CD4-positive, alpha-beta T cell treated with Interleukin-17A for 1 hour (primary cell): ENCODE results near the gene EXOC3L4.

Source experiments
- DNase-seq: peaks from one replicate; pipeline ENCODE4 v3.0.0-alpha.2; 2020

Gene EXOC3L4

DNA sequence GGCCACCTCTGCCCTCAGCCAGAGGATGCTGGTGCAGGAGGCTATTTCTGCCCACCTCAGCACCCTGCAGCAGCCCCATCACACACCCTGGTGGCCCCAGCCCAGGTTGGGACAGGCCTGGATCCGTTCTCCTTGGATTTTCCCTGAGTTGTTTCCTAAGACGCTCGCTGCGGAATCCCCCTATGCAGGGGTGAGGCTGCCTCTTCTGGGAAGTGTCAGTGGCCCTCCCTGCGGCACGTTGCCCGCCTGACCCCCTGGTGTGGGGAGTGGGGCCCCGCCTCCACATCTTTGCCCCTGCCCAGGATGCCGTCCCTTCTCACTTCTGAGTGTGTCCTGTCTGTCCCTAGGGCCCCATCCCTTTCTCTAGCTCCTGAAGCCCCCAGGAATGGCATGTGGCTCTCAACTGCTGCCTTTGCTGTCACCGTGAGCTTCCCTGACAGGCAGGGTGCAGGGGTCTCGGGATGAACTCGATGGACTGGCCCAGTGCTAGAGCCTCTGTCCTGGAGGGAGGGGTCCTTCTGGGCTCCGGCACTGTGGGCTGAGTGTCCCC lies 594 bp upstream of the EXOC3L4 start:
- DNase-seq: no peak

DNA sequence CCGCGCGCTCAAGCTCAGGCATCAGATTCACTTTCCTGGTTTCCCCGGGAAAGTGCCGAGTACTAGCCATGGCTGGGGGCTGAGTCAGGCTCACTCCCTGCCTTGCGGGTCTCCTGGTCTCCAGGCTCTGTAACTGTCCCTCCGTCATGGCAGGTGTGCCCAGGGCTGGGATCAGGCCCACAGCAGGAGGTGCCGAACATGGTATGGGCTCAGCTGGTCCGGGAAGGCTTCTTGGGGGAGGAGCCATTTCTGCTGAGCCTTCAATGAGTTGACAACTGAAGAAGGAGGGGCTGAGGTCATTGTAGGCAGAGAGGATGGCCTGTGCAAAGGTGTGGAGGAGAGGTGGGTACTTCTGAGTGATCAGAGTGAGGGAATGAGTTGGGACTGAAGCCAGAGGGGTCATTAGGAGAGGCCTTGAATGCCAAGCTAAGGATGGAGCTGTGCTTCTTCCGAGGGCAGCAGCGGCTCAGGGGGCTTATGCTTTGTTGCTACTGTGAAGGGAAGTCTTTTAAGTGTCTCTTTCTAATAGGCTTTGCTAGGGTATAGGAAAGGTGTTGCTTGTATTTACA lies 769 bp downstream of the EXOC3L4 start:
- DNase-seq: no peak

GRCh38 chr14:103096387-103096786 lies 1.9 kb downstream of the EXOC3L4 start:
- DNase-seq: no peak

GRCh38 chr14:103097244-103097993 lies 2.9 kb downstream of the EXOC3L4 start:
- DNase-seq: no peak

- no peak for DNase-seq
Measured at GRCh38 chr14:103097994-103098957, 3.8 kb downstream of the EXOC3L4 start.

- DNase-seq: no peak
Measured at GRCh38 chr14:103099081-103099732, 4.7 kb downstream of the EXOC3L4 start.

DNA sequence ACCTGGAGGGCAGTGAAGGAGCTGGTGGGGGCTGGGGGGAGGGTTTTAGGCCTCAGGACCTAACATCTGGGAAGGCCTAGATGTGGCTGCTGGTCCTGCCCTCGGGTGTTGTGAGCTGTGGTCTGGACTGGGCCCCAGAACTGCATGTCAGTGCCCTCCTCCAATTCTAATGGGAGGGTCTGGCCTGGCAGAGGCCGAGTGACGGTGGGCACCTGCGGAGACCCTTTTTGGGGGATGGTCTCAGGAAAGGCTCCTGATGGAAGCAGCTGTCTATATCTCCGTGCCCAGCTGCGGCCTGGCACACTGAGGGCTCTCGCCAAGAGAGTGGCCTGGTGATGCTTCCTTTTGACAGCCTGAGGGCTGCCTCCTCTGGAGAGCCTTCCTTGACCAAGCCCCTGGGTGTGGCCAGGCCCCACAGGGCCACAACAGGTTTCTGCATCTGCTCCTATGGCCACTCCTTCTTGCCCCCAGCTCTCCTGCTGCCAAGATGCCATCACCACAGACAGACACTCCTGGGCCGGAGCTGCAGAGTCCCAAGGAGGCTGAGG lies 5.3 kb downstream of the EXOC3L4 start:
- no peak for DNase-seq

DNA sequence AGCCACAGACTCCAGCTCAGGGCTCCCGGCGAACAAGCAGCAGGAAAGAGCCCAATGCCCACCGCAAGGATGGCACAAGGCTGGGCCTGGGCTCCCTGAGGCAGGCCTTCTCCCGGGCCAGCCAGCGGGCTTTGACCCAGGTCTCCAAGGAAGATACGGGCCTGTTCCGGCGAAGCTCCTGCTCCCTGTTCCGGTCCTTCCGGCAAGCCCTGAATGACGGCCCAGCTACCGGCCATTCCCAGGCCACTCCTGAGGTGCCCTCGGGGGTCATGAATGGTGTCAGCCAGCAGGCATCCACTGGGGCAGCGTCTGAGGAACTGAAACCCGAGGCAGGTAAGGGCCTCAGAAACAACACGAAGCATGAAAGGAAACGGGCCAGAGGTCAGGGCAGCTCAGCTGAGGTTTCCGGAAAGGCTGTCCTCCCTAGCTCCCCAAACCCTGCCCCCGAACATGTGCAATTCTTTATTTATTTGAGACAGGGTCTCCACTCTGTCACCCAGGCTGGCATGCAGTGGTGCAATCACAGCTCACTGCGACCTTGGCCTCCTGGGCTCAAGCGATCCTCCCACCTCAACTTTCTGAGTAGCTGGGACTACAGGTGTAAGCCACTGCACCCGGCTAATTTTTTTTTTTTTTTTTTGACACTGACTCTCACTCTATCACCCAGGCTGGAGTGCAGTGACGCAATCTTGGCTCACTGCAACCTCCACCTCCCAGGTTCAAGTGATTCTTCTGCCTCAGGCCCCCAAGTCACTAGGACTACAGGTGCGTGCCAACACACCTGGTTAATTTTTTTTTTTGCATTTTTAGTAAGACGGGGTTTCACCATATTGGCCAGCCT lies 6.0 kb downstream of the EXOC3L4 start:
- DNase-seq: no peak

DNA sequence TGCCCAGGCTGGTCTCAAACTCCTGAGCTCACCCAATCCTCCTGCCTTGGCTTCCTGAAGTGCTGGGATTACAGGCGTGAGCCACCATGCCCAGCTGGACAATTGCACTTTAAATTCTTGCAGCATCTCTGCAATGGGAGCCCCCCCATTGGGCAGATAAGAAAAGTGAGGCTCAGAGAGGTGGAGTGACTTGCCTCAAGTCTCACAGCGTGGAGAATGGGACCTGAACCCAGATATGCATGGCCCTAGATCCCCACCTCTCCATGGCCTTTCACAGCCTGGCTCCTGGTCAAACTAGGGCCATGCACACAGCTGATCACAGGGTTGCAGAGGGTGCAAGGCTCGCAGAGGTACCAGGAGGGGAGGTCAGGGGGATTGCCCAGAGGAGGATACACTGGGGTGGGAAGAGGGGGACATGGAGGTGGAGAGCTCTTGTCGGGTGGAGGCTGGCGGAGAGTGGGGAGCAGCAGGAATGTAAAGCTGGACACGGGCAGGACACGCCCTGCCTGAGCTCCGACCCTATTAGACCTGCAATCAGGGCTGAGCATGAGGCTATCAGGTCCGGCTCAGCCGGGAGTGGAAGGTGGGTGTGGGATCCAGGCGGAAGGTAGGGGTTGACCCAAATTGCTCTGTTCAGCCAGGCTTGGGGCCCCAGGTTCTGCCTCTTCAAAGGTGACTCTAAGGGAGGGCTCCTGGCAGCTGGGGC lies 6.9 kb downstream of the EXOC3L4 start:
- DNase-seq: no peak

DNA sequence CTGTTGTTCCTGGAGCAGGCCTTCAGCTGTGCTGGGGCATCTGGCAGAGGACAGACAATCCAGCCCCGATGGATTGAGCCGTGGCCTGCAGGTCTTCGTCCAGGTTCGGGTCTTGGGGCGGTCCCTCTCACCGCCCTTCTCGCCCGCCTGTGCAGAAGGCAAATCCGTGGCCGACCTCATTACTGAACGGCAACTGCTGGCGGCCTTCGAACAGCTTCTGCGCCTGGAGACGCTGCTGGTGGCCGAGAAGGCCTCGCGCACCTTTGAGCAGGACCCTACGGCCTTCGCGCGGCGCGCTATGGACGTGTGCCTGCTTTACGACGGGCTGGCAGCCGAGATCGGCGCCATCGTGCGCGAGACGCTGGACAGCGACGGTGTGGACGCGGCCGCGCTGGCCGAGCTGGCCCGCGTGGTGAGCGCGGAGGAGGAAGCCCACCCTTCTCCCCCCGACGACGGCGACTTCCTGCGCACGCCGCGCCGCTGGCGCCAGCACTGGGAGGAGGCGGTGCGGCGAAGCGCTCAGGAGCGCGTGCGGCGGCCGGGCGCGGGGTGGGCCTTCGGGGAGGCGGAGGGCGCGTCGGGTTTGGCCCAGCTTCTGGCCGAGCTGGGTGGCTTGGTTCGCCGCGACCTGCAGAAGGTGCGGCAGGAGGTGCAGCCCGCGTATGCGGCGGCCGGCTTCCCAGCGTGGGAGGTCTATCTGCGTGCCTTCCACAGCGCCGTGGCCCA lies 7.6 kb downstream of the EXOC3L4 start:
- DNase-seq: no peak

GRCh38 chr14:103102689-103103260 lies 8.2 kb downstream of the EXOC3L4 start:
- DNase-seq: no peak

- DNase-seq: no peak
Measured at GRCh38 chr14:103103461-103104388, 9.2 kb downstream of the EXOC3L4 start.

DNA sequence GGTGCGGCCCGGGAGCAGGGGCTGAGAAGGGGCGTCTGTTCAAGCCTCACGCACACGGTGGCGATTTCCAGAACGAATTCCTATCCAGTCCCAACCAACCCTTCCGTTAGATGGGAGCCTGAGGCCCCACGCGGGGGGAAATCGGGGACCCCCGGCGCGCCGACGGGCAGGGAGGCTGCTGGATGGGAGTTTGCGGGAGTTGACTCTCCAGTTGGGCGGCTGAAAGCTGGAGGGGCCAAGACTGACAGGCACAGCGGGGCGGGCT lies 9.8 kb downstream of the EXOC3L4 start:
- DNase-seq: no peak

DNA sequence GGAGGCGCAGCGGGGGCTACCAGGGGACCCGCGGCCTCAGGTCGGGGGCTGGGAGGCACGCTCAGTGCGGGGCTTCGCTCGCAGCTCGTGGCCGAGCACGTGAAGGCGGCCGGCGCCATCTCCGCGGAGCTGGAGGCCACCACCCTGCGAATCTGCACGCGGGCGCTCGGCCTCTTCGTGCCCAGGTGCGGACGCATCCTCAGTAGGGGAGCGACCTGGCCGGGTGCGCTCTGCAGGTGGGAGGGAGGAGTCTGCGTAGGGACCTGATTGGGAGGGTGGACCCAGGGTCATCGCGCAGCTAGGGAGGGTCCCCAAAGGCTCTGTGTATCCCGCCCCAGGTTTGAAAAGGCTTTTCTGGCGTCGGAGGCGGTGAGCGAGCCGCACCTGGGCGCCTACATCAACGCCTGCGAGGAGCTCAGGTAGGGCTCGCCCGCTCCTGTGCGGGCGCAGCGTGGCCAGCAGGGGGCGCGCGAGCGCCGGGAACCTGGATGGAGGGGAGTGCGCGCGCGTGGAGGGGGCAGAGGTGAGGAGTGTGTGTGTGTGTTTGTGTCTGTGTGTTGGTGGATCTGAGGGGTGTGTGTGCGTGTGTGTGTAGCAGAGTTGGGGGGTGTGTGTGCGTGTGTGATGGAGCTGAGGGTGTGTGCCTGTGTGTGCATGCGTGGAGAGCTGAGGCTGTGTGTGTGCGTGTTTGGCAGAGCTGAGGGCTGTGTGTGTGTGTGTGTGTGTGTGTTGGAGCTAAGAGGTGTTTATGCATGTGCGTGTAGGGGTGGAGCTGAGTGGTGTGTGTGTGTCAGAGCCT lies 10.3 kb downstream of the EXOC3L4 start:
- DNase-seq: peak; percentile 69

- DNase-seq: no peak
Measured at GRCh38 chr14:103105580-103106150, 11.1 kb downstream of the EXOC3L4 start.

DNA sequence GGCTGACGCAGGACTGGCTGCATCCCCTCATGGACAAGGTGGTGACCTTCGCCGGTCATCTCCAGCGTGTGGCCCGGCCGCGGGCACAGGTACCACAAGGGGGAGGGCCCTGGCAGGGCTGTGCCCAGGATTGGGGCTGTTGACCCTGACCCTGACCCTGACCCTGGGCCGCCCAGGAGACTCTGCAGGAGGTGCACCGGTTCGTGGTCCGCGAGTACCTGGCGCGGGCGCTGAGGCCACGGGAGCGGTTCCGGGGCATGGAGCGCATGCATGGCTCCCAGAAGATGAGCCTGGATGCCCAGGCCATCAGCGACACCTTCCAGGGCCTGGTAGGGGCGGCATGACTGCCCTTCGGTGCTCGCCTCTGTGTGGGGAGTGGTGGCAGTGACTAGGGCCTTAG lies 12.9 kb downstream of the EXOC3L4 start:
- DNase-seq: no peak

DNA sequence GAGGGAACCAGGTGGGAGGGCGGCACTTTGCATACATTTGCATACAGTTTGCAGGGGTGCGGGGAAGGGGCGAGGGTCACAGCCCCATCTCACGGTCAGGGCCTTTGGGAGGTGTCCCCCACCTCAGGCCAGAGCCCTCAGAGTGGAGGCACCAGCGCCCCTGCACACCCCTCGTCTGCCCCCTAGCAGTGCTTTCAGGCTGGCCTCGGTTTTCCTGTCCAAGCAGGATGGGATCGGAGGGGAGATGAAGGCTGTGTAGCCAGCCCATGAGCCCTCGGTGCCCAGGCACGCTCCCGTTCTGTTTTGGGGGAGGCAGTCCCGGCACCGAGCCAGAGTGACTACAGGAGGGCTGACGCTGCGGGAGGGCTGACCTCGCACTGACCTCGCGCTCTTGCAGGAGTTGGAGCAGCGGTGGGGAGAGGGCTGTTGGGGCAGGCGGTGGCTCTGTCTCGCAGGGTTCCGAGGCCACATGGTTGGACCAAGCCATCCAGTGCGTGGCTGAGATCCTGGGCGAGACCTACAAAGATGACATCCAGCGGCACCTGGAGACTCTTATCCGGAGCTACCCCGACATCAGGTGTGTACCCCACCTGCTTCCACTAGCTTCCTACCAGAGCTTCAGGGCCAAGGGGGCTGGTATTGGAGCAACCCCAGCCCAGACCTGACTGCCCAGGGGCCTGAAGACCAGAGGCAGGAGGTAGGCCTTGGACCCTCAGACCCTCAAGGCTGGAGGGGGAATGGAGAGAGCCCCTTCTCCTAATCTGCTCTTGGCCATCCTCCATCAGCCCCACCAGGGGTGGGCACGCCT lies 13.6 kb downstream of the EXOC3L4 start:
- no peak for DNase-seq
